22Rv1 (cell line): ENCODE data around the gene AANAT.
"Not testable (repeated sequence)": the region's sequence is repeated elsewhere in the genome, so short reads cannot be mapped to it uniquely, and the experiment has no call there.

Source experiments
- H3K27ac ChIP-seq: fragments of 450-650 bp; 2 replicates; pipeline ENCODE4 v1.5.1; 2017
- ZFX ChIP-seq: fragments of 450-650 bp; IDR thresholded peaks from 2 replicates; pipeline ENCODE4 v1.6.1; 2017; ENCODE audit warnings: antibody characterized with exemption, borderline replicate concordance
- TF ChIP-seq, protein P1 (sequence below): fragments of 450-650 bp; IDR thresholded peaks from 2 replicates; pipeline ENCODE4 v1.5.1; 2017; ENCODE audit warnings: mild to moderate bottlenecking

AANAT gene

DNA sequence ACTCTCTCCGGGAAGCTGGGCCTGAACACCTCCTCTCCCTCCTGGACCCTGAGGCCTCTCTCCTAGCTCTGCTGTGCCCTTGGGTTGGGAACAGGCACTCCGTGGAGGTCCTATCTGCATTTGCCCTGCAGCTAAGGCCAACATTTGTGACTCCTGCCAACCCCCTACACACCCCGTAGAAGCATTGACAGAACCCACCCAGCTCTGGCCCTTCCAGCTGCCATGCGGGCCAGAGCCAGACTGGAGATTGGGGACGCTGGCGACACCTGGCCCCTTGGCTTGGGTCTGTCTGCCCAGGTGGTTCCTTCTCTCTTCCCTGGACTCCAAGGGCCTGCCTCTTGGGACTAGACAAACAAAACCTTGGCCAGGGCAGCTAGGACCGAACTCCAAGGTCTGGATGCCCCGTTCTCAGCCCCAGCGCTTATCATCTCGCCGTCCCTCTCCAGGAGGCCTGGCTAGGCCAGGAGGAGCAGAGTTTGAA lies 34.5 kb downstream of the AANAT start:
- TF ChIP-seq ZFX = no peak
- TF ChIP-seq, protein P1, sequence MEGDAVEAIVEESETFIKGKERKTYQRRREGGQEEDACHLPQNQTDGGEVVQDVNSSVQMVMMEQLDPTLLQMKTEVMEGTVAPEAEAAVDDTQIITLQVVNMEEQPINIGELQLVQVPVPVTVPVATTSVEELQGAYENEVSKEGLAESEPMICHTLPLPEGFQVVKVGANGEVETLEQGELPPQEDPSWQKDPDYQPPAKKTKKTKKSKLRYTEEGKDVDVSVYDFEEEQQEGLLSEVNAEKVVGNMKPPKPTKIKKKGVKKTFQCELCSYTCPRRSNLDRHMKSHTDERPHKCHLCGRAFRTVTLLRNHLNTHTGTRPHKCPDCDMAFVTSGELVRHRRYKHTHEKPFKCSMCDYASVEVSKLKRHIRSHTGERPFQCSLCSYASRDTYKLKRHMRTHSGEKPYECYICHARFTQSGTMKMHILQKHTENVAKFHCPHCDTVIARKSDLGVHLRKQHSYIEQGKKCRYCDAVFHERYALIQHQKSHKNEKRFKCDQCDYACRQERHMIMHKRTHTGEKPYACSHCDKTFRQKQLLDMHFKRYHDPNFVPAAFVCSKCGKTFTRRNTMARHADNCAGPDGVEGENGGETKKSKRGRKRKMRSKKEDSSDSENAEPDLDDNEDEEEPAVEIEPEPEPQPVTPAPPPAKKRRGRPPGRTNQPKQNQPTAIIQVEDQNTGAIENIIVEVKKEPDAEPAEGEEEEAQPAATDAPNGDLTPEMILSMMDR = no peak
- no peak overlapping the region for H3K27ac ChIP-seq

DNA sequence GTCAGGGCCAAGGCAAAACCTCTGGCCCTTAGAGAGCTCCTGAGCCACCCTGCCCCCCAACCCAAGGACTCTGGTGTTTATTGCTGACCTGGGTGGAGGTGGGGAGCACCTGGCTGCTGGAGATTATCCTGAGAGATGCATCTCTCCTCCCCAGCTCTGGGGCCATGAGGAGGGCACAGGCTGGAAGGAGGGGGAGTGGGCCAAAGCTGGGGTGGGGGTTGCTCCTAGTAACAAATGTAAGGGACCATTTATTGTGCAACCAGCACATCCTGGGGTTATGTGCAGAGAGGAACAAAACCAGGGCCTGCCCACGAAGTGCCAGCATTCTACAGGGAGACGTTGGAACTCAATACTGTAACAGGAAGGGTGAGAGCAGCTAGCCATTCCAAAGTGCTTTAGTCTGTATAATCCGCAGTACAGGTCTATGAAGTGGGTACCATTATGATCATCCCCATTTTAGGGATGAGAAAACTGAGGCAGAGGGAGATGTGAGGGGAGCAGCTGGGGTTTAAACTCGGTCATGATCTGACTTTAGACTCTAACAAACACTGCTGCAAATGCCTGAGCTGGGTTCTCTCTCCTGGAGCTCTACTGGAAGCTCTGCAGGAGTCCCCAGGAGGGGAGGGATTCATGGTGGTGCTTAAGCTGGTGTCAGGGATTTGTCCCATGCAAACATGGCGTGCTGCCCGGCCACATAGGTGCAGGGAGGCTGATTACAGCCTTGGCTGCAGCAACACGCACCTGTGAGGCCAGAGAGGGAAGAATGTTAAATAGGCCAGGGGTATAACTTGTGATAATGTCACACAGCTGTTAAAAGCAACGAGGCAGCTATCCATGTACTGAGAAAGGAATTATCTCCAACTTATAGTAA lies 35.2 kb downstream of the AANAT start:
- no peak overlapping the region for H3K27ac ChIP-seq
- TF ChIP-seq ZFX = no peak
- TF ChIP-seq, protein P1 = no peak

DNA sequence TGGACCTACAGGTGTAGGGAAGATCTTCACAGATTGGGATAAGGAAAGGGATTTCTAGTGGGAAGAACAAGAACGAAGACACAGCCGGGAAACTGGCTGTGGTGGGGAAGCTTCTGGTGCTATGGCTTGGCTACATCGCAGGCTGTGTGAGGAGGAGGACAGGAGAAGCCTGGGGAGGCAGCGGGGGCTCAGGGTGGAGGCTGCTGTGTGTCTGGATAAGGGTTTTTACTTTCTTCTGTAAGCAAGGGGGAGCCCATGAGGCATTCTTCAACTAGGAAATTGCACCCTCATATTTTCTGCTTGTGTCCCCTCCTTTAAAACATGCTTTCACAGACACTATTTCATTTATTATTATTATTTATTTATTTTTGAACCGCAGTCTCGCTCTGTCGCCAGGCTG lies 36.7 kb downstream of the AANAT start:
- no peak for TF ChIP-seq ZFX
- TF ChIP-seq, protein P1 = no peak
- no peak overlapping the region for H3K27ac ChIP-seq

DNA sequence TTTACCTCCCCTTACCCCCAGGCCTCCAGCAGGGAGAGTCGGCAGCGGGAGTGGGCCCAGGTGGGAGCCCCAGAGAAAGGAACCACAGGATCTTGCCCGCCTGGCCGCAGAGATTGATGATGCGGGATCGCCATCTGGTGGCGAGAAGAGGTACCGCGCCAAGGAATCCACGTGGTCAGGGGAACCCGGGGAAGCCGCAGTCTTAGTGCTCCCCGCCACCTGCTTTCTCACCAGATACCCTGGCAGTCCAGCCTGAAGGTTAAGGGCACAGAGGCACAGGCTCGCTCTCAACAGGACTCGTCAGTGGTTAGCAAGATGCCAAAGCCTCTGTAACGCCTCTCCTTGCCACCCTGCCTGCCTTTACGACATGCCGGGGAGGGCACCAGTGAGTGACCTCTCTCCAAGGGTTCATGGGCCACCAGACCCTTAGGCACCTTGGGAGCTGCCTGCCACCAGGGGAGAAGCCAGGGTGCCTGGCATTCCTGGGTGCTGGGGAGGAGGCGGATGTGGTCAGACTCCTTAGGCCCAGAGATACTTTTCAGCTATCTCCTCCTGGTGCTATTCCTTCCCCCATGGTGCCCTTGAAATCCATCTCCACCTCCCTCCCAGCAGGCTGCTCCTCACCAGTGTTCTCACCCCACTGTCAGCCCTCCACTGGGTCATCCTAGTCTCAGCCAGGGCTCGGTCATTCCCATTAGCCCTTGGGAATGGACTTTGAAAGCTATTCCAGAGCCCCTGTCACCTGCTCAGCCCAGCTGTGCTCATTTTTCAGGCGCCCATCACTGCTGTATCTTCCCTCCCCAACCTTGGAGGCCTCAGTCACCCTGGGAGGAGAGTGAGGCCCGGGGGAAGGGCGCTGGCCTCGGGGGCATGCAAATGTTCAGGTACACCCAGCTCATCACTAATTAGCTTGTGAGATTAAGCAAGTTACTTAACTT lies 39.3 kb downstream of the AANAT start:
- no peak overlapping the region for H3K27ac ChIP-seq
- no peak for TF ChIP-seq ZFX
- TF ChIP-seq, protein P1 = peak; percentile 89

DNA sequence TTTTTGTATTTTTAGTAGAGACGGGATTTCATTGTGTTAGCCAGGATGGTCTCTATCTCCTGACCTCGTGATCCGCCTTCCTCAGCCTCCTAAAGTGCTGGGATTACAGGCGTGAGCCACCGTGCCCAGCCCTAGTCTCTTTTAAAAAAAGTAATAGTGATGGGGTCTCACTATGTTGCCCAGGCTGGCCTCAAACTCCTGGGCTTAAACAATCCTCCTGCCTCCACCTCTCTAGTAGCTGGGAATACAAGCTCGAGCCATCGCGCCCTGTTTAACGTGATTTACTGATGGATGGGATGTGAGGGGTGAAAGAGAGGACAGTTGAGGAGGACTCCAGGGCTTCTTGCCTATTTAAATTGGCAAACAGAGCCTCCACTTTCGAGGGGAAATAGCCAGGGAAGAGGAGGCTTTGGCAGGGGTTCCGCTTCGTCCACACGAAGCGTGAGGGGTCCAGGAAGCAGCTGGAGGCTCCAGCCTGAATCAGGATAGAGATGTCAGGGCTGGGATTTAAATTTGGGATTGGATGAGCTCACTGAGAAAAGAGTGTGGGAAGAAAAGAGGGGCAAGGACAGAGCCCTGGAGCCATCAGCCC lies 41.2 kb downstream of the AANAT start:
- not testable (repeated sequence) for H3K27ac ChIP-seq

DNA sequence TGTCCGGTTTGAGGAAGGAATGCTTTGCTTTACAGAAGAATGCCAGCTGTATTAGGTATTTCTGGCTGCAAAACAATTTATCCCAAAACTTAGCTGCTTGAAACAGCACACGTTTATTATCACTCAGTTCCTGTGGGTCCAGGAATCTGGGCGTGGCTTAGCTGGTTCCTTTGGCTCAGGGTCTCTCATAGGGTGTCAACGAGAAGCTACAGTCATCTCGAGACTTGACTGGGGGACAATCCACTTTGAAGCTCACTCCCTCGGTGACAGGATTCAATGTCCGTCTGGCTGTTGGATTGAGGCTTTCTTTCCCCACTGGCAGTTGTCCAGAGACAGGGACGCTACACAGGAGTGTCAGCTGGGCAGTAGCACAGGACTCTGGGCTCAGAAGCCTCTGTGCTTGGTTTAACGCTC lies 43.4 kb downstream of the AANAT start:
- no peak overlapping the region for H3K27ac ChIP-seq
- TF ChIP-seq ZFX = no peak
- TF ChIP-seq, protein P1 = no peak

DNA sequence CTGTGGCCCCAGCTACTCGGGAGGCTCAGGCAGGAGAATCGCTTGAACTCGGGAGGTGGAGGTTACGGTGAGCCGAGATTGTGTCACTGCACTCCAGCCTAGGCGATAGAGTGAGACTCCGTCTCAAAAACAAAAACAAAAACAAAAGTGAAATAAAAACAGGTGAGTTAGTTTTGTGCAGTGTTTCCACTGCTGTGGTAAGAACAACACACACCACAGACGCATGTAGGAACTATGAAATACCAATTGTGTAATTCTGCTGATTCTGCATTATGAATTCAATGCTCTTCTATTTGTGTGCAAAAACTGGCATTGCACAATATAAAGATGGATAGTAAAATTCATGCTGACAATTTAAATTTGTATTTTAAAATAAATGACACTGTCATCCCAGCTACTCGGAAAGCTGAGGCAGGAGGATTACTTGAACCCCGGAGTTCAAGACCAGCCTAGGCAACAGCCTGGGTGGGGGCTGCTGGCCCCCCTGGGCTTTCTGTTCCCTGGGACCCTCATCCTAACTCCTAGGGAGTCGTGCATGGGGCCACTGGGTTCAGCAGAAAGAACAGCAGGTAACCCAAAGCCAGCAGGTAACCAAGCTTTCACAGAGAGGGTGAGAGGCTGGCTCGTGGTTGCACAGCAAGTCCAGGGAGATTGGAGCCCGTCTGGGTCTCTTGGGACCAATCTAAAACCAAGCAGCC lies 44.4 kb downstream of the AANAT start:
- H3K27ac ChIP-seq = no peak overlapping the region
- TF ChIP-seq ZFX = no peak
- TF ChIP-seq, protein P1 = no peak
